ENCODE data around the gene GAPT.

The GAPT gene

GRCh38 chr5:58491216-58491892, at the start of gene GAPT:
Gene GAPT (plus strand): TSS chr5:58491435. CDS start chr5:58494537, 3,102 bp downstream.
- FAIRE-seq = no peak

DNA sequence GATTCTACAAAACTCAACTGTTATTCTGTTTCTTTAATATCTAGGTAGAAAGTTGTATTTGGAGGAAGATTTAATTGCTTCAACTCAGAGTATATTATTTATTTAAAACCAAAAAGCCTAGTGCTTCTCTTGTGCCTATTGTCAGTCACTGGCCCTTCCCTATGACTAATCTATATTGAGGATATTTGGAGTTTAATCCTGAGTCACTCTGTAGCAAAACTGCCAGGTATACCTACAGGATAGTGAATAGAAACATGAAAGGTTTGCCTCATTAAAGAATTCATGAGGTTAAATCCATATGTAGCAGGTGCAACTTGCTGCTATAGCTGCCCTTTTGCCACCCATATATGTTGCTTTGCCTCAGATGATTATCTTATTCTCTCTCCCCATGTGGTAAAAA, 46.4 kb upstream of the GAPT start:
- FAIRE-seq = no peak
- DNase-seq (ENCODE audit: low spot score) = no peak

More at GRCh38 chr5:58491216-58491892, at the start of gene GAPT:
- DNase-seq (ENCODE audit: low spot score) = no peak

DNA sequence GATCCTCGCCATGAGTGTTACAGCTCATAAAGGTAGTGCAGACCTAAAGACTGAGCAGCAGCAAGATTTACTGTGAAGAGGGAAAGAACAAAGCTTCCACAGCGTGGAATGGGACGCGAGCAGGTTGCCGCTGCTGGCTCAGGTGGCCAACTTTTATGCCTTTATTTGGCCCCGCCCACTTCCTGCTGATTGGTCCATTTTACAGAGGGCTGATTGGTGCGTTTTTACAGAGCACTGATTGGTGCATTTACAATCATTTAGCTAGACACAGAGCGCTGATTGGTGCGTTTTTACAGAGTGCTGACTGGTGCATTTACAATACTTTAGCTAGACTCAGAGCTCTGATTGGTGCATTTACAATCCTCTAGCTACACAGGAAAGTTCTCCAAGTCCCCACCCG, 45.2 kb upstream of the GAPT start:
- FAIRE-seq (no peak), DNase-seq (ENCODE audit: low spot score) (no peak)

GRCh38 chr5:58447226-58447625, 44.0 kb upstream of the GAPT start:
- no peak for DNase-seq (ENCODE audit: low spot score)
- FAIRE-seq = no peak

GRCh38 chr5:58450018-58450417, 41.2 kb upstream of the GAPT start:
- DNase-seq (ENCODE audit: low spot score) (no peak), FAIRE-seq (no peak)

DNA sequence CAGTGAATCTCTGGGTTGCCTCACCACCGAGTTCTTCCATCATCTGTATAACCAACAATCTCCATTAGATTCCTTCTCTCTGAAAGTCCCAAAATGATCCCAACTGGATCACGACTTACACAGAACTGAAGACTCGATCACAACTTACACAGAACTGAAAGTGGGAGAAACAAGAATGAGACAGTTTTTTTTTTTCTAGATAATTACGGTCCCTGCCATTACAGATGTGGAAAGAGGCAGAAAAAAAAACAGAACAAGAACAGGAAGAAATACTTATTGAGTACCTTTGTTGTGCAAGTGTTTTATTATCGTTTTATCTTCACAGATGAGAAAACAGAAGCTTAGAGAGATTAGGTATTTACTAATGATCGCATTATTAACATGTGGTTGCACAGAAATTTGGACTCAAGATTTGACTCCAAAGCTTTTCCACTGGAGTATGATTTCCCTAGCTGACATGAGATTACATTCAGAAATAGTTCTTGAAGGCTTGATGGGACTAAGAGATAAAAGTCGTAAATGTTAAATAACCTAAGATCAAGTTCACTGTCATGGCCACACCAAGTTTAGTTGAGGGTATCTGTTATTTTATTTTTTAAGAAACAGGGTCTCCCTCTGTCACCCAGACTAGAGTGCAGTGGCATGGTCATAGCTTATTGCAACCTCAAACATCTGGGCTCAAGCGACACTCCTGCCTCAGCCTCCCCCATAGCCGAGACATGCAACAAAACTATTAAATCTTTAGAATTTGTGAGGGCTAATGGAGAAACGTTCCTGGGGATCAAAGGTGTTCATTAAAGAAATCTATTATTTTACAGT, 40.2 kb upstream of the GAPT start:
- DNase-seq (ENCODE audit: low spot score) (no peak), FAIRE-seq (no peak)

- FAIRE-seq = no peak
- DNase-seq (ENCODE audit: low spot score) = no peak
Measured at GRCh38 chr5:58451732-58452565, 39.3 kb upstream of the GAPT start.

DNA sequence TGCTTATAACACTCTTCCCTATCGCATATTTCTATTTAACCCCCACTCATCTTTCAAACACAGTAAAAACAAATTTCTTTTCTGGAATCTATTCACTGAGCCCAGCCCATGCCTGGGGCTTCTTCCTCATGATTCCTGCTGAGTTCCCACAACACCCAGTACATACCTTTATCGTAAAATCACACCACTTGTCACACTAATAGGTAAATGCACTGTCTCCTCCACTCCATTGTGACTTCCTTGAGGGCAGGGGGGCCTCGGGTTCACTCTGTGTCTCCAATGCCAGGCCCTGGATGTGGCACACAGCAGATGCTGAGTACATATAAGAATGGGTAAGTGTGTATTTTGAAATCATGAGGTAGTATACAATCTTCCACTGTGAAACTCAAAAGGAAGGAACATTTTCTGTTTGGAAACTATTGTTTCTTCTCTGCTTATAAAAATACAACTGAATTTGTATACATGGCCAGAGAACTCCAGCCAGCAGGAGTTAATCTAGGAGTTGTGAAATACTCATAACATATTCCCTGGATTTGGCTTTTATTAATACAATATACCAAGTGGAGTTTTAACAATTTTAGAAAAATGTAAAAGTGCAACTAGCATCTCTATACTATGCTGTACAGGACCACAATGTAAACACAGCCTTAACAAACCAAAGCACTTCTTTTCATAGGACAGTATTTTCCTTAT, 38.5 kb upstream of the GAPT start:
- FAIRE-seq = no peak
- DNase-seq (ENCODE audit: low spot score) = no peak

DNA sequence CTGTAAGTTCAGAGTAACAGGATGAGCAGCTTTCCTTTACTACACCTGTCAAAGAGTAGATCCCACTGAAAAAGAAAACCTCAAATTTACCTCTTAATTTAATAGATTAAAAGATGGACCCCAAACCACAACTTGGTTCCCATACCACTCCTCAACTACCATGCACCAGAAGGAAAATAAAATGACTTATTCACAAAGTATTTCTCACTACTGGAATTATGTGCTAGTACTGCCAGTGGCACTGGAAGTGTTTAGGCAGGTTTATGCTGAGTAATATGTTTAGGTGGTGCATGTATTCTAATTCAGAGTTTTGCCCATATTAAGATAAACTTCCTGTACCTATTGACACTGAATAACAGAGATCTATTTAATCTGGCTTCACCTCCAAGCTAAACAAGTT, 37.9 kb upstream of the GAPT start:
- FAIRE-seq (no peak), DNase-seq (ENCODE audit: low spot score) (no peak)

- DNase-seq (ENCODE audit: low spot score) = no peak
- FAIRE-seq = no peak
Measured at GRCh38 chr5:58454025-58454424, 37.2 kb upstream of the GAPT start.

DNA sequence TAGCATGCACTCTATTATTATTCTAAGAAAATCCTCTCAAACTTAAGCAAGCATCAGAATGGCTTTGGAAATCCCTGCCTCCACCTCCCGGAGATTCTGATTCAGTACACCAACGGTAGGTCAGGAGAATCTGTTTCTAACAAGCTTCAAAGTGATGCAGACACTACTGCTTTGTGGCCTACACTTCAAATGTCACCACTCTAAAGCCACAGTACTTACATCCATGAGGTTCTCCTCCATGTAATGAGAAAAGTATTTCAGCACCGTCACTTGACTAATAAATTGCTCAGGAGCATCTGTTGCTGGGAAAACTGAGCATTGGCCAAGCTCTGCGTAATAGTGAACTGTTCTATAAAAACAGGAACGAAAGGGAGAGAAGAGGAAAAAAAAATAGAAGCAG, 36.2 kb upstream of the GAPT start:
- DNase-seq (ENCODE audit: low spot score) (no peak), FAIRE-seq (no peak)

DNA sequence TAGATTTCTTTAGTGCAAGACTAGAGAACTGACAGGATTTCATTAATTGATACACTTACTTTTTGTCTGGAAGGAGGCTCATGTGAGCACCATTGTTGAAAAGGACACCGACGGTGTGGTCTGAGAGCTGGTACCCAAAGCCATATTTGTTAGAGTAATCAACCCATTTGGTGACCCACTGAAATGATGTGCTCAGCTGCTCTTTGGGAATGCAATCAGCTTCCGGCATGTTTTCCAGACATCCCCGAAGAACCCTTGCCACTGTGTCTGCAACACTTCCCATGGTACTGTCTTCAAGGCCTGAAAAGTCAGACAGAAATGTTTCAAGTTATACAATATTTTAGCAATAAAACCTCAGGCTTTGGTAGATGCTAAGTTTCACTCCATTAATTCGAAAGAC, 35.8 kb upstream of the GAPT start:
- DNase-seq (ENCODE audit: low spot score) (no peak), FAIRE-seq (no peak)

DNA sequence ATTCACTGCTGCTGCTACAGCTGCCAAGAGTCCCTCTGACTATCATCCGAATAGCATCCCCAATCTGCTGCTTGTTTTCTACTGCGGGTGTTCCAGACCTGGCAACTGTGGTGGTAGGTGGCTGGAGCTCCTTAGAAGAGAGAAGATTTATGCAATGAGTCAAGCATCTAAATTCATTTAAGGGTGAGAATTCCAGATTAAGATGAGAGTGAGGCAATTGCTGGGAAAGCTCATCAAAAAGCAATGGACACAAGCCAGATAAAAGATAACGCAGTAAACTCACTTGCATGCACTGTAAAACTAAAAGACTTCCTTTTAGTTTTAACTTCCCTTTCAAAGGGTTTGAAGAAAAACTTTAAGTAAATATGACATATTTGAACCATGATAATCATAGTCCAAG, 35.2 kb upstream of the GAPT start:
- DNase-seq (ENCODE audit: low spot score) (no peak), FAIRE-seq (no peak)

DNA sequence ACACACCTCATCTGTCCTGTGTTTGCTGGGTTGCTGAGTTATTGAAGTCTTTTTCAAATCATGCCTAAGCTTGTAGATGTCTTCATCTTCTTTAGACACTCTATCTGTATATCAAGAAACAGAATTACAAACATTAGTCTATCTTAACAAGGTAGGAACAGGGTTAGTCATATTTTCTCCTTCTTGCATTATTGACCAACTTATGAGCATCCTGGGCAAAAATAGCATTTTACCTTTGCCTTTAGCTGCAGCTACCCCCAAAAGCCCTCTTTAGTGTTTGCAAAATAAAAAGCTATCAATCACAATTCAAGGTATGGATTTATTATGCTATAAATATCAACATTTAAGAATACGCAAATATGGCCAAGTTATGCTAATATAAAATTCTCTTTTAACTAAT, 34.7 kb upstream of the GAPT start:
- no peak for FAIRE-seq
- no peak for DNase-seq (ENCODE audit: low spot score)

DNA sequence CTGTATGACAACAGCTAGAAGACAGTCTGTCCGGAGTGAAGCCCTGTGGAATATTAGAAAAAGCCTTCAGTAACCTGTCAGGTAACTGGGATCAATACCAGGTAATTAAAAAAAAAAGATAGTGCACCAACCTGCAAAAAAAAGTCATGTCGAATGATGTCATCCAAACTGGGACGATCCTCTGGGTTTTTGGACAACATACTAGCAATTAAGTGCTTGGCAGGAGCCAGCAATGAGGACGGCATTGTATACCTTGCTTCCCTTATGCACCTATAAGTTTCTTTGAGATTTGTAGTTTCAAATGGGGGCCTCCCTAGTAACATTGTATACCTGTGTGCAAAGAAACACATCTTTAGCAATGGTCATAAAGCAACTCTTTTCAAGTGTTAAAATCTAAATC, 34.2 kb upstream of the GAPT start:
- FAIRE-seq = no peak
- no peak for DNase-seq (ENCODE audit: low spot score)

GRCh38 chr5:58458141-58458742, 33.0 kb upstream of the GAPT start:
- DNase-seq (ENCODE audit: low spot score) = no peak
- FAIRE-seq = no peak

GRCh38 chr5:58458743-58459145, 32.5 kb upstream of the GAPT start:
- DNase-seq (ENCODE audit: low spot score) (peak; percentile 48), FAIRE-seq (no peak)

GRCh38 chr5:58459146-58460001, 31.9 kb upstream of the GAPT start:
- FAIRE-seq (no peak), DNase-seq (ENCODE audit: low spot score) (peak; percentile 21)

- FAIRE-seq (peak; percentile 74), DNase-seq (ENCODE audit: low spot score) (peak; percentile 67)
Measured at GRCh38 chr5:58460002-58460731, 31.1 kb upstream of the GAPT start, which contains the start of gene PLK2. Gene PLK2 (minus strand): TSS chr5:58460086. CDS start chr5:58459959, 127 bp downstream.

All from urothelium cell line (cell line).